Fibroblast of skin of right biceps (primary cell): ENCODE measurements around the gene MDFI.
A peak's percentile ranks its signal among the peaks of the same experiment; 100 is the strongest.

Experiments used
- DNase-seq: peaks from one replicate; pipeline ENCODE4 v3.0.0-alpha.2; 2013

MDFI gene, protein sequence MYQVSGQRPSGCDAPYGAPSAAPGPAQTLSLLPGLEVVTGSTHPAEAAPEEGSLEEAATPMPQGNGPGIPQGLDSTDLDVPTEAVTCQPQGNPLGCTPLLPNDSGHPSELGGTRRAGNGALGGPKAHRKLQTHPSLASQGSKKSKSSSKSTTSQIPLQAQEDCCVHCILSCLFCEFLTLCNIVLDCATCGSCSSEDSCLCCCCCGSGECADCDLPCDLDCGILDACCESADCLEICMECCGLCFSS

DNA sequence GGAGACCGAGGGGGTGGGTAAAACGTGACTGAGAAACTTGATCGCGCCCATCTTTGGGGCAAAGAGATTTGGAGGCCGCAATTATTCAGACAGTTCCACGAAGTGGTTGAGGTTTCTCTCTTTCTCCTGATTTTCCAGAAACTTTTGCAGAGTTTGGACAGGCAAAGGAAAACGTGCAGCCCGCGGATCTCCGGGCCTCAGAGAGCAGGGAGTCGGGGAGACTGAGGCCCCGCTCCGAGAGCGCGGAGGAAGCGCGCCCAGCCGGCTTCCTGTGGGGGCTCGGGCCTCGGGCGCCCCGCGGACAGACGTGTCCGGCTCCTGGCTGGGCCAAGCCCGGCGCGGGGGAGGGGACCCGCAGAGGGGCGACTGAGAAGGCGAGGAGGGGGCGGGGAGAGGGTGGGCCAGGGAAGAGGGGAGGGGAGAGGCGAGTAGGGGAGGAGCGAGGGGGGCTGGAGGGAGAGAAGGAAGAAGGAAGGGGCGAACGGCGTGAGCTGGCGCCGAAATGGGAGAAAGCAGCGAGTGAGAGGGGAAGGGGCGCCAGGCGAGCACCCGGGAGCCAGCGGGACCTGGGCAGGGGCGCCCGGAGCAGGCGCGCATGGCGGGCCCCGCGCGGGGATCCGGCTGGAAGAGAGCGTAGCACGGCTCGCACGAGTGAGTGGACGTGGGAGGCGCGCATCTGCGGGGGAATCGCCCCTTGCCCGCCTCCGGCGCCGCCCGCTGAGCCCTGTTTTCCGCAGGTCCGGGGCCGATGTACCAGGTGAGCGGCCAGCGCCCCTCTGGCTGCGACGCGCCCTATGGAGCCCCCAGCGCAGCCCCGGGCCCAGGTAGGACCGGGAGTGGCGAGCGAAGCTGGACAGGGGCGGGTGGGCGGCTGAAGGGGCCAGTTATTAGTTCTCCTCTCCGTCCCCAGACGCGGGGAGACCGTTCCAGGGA lies at the start of gene MDFI:
Gene MDFI, plus strand, starts transcription at position 467 of the 933 bp plus-strand sequence. Its CDS starts 282 bp downstream, at position 749.
- DNase-seq: peak; percentile 70

DNA sequence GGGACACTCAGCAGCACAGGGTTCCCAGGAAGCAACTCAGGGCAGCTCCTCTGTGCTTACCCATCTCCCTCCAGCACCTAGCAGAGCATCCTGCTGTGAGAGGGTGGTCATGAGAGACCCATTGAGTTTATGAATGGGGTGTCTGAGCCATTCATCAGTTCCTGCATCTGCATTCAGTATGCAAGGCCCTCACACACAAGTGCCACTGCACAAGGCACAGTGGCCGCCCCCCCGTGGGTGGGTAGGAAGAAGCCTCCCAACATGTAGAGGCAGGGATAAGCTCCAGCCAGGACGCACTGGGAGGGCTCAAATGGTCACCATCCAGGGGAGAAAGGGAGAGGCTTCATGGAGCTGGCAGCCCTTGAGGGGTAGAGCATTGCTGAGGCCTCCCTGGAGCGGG lies 49.0 kb upstream of the MDFI start:
- DNase-seq: no peak

DNA sequence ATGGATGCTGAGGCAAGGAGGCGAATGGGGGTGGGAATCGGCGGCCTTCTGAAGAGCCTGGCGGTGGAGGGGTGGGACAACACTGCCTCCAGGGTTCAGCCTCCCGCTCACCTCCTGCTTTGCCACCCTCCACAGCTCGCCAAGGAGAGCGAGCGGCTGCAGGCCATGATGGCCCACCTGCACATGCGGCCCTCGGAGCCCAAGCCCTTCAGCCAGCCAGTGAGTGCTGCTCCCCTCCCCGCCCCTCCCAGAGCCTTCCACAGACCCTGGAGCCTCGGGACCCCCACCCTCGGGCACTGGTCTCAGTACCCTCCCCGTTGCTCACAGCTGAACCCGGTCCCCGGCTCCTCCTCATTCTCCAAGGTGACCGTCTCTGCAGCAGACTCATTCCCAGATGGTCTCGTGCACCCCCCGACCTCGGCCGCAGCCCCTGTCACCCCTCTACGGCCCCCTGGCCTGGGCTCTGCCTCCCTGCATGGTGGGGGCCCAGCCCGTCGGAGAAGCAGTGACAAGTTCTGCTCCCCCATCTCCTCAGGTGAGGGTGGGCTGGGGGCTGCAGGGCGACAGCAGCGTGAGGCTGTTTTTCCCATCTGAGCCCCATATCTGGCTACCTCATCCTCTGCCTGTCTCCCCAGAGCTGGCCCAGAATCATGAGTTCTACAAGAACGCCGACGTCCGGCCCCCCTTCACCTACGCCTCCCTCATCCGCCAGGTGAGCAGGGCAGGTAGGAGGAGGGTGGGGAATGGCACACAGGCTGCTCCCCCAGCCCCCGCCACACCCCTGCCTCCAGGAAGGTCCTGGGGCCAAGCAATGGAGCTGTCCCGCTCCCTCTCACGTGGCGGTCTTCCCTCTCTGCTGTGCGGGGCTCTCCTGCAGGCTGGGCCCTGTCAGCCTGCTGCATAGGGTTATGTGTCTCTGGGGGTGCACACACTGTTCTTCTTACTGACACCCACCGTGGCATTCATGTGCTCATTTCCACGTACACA lies 48.3 kb upstream of the MDFI start:
- DNase-seq: no peak

DNA sequence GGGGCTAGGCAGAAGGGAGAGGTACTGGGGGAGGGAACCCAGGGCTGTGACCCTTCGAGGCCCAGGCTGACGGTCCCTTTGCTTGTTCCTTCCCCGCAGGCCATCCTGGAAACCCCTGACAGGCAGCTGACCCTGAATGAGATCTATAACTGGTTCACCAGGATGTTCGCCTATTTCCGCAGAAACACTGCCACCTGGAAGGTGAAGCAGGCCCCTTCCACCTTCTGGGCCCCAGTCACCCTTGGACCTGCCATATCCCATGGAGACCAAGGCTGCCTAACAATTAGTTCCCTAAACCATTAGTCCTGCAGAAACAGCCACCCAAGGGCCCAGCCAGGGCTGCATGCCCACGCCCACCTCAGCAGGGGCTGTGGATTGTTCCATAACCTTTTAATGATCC lies 47.1 kb upstream of the MDFI start:
- no peak for DNase-seq

DNA sequence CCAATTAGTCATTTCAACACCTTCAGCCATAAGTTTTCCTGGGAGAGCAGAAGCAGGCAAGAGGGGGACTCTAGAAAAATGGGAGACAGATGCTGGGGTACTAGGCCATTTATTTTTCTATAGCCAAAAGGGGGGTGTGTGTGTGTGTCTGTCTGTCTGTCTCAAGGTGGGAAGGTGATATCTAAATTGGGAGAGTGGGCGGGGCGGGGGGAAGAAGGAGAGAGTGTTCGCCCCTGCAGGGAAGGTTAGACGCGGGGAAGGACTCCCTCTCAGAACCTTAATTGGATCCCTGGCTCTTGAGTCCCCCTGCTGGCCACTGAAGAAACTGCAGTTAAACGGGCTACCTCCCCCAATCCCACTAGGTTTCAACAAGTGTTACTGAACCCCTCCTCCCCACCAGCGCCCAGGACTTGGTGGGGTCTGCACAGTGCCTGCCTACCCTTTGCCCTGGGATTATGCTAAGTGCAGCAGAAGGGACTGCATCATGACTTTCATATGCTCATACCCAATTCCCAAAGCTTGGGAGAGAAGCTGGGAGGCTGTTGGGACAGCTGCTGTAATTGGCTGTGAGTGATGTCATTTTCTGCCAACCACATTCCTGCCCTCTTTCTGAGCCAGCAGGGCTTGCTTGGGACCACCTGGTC lies 46.3 kb upstream of the MDFI start:
- peak; percentile 61 for DNase-seq

DNA sequence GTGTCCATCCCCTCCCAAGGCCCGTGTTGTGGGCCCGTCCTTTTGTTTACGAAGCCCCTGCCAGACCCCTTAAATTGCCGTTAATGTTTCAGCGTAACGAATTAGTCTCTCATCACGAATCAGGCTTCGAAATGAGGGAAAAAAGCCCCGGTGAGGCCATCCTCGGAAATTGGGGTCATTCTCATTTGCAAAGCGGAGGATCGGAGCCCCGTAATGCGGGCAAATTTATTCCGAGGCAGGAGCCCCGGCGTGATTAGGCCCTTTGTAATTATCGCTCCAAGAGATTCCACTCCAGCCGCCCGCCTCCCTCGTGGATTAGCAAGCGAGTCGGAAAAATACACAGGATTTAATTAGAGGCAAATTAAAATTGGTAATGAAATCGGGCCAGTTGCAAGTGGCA lies 44.9 kb upstream of the MDFI start:
- DNase-seq: no peak

DNA sequence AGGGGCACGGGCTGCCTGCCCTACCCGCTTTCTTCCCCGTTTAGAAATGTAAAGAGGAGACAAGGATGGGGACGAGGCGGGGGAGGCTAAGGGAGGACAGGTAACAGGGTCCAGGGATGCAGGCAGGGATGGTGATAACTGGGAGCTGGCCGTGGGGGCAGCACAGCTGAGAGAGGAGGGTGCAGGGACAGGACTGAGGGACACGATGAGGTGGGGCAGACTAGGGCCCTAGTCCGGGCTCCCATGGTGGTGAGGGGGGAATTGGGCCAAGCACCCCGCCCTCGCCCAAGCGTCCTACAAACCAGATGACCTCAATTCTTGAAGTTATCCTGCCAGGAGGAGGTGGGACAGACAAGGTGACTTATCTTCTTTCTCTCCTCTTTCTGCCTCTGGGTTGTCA lies 44.4 kb upstream of the MDFI start:
- no peak for DNase-seq

DNA sequence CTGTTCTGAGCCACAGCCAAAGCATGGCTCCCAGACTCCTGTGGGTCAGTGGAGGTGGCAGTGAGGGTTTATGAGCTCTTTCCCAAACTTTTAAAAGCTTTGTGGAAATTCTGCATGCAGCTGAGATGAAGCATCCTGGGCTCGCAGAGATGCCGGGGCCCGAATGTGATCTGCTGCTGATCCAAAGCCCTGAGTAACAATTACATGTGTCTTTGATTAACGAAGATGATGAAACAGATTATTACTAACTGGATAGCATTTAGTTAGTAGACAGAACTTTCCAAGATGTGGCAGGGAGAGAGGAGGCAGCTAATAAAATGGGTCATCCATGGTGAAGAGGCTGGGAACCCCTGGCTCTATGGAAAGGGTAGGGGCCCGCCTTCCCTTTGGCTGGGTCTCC lies 43.9 kb upstream of the MDFI start:
- peak; percentile 78 for DNase-seq

DNA sequence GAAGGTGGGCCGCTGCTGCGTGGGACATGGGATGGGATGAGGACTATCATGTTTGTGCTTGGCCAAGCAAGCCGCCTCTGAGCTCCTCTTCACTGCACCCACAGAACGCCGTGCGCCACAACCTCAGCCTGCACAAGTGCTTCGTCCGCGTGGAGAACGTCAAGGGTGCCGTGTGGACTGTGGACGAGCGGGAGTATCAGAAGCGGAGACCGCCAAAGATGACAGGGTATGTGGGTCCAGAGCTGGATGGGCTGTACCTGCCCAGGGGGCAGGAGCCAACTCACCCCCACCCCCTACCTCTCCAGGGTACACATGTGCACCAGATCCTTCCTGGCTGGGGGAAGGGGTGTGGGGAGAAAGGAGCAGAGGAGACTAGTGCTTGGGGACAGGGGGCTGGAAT lies 43.5 kb upstream of the MDFI start:
- DNase-seq: no peak

DNA sequence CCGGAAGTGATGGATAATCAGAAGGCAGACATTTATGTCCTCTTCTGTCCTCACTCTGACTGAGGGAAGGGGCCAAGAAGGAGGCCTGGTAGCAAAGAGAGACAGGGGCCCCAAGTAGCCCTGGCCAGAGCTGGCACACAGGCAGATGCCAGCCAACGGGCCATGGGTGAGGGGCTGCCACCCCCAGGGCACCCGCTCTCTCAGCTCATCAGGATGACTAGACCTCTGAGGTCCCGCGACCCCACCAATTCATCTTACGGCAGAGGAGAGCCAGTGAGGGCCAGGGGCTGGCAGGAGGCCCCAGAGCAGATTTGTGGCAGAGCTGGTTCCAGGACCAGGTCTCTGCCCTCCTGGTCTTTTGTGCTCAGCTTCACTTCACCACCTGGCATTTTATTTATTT lies 43.1 kb upstream of the MDFI start:
- no peak for DNase-seq

DNA sequence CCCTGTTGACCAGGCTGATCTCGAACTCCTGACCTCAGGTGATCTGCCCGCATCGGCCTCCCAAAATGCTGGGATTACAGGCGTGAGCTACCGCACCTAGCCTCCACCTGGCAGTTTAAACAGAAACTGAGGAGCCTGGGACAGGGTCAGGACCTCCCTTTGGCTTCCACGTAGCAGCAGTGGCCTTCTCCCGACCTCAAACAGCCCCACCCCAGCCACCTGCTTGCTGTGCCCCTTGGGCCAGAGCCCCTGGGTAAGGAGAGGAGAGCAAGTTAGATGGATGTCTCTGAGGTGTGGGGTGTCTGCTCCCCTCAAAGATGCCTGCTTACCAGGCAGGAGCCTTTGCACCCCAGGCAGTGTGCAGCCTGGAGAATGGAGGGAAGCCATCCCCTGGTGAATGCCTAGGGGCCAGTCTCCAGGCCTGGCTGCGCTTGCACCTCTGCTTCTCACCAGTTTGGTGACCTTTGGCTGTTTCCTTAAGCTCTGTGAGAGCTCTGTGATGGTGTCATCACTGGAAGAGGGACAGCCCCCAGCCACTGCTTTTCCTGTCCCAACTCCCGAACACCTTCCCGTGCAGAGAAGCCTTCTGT lies 42.1 kb upstream of the MDFI start:
- DNase-seq: no peak

DNA sequence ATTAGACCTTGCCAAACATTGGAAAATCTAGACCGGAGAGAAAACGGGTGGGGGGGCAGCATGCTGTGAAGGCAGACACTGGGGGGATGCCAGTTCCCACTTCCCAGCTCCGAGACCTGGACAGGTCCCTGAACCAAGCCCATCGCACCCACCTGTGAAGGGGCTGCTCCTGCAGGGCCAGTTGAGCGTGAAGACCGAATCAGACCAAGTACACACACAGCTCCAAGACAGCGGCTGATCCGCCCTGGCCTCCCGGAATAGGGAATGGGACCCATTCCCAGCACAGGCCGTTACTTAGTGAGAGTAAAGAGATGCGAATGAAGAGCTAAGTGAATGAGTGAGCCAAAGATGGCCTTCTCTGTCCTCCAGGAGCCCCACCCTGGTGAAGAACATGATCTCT lies 41.5 kb upstream of the MDFI start:
- DNase-seq: no peak

DNA sequence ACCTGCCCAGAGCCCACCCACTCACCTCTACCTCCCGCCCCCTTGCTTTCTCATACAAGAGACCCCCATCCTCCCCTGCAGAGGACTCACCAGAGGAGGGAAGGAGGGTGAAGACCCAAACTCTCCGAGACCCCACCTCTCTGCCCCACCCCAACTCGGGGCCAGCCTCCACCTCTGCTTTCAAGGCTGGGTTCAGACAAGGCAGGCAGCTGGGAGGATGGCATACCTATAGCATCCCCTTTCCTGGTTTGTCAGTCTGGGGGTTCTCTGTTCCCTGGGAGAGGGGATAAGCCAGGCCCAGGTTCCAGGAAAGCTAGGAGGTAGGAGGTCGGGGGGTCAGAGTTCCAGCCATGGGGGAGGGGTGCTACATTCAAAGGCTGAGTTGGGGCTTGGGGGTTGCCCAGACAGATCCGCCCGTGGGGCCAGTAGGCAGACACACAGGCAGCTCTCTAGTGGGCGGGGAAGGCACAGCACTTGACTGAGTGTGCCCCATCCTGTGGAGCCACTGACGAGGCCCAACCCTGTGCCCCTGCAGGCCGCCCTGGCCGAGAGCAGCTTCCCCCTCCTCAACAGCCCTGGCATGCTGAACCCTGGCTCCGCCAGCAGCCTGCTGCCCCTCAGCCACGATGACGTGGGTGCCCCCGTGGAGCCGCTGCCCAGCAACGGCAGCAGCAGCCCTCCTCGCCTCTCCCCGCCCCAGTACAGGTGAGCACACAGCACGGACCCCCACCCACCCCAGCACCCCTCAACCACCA lies 40.8 kb upstream of the MDFI start:
- DNase-seq: no peak

DNA sequence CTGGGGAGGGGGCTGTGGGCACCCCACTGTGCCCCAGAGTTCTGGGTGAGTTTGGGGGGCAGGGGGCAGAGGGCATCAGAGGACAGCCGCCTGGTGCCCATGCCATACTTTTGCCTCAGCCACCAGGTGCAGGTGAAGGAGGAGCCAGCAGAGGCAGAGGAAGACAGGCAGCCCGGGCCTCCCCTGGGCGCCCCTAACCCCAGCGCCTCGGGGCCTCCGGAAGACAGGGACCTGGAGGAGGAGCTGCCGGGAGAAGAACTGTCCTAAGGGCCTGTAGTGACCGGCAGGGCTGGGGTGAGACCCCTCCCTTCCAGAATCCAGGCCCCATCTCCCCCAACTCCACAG lies 39.6 kb upstream of the MDFI start:
- DNase-seq: no peak

DNA sequence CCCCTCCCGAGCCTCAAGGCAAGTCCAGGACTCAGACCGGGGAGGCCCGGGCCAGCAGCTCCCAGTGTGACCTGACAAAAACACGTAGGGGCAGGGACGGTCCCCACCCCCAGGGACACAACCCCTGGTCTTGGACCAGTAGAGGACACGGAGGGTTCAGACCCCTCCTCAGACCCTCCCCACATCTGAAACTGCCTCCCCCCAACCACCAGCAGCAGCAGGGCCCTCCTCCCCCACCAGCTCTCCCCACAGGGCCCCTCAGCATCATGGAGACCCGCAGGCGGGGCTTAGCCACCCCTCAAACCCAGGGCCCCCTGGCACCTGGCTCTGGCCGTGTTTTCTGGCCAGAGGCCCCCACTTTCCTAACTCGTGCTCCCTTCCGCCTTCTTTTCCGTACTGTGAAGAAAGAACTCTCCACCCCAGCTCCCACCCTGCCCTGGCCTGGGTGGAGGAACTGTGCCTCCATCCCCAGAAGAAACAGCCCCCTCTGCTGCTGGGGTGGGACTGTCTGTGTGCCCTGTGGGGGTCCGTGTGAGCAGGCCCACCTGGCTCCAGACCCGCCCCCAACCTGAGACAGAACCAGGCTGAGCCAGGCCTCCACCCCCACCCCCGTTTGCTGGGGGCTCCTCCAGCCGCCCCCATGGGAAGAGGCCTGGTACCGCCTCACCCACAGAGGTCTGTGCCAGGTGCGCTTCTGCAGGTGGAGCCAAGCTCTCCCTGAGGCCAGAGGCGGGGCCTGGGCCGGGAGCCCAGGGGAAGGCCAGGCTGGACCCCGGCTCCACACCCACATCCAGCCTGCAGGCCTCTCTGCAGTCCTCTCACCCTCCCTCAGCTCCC lies 39.0 kb upstream of the MDFI start:
- DNase-seq: no peak

DNA sequence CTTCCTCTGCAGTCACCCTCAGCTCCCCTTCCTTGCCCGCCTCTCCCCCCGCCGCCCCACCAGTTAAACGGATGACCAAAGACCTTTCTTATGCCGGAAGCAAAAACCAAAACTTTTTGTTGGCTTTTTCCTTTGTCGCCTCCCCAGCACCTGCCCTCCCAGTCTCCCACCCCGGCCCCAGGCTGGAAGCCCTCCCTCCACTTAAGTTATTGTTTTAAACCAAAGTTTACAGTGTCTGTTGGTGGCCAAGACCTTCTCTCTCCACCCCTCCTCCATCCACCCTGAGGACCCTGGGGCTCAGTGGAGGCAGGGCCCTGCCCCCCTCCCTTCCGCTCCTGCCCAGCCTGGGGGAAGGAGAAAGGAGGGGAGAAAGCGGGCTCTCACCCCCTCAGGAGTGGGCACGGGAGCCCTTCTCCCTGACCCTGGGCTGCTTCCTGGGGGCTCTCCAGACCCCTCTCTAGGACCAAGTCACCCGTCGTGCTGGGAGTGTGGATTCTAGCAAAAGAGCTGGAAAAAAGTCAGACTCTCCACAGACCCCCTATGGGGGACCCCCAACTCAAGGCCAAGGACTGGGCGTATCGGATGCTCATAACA lies 38.3 kb upstream of the MDFI start:
- no peak for DNase-seq

DNA sequence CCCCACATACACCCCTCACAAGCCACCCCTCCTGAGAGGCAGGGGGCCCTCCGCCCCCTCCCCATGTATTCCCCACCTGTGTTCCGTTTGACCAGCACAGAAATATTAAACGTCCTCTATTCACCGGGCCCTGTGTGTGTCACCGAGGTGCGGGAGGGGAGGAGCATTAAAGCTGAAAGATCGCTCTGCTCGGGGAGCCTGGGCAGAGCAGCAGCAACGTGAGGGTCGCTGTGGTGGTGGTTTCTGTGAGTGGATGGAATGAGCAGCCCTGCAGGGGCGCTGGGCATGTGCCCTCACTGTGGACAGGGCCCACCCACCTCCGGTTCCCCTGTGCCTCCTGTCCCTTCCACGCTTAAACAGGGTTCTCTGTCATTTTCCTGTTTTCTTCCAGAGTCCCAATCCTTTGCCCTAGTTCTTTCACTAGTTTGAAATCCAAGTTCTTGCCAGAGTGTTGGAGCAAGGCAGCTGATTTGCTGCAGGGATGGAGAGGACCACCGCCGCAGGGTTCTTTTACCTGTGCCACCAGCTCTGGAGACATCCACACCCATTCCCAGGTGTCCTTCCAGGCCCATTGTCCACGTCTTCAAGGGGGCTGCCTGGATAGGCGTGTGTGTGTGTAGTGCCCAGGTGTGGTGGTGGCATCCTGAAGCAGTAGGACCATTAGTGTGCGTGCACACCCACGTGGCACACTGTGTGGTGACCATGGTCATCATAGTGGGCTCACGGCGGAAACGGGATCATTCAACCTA lies 37.6 kb upstream of the MDFI start:
- no peak for DNase-seq

DNA sequence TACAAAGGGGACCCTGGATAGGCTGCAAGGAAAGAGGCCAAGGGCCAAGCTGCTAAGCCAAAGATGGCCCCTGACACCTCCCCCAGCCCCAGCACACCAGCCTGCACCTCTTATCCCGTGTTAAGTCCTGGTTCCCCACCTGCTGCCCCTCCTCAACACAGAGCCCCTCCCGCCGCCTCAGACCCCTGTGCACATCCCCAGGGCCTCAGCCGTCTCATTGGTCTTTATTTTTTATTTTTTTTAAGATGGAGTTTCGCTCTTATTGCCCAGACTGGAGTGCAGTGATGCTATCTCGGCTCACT lies 37.1 kb upstream of the MDFI start:
- no peak for DNase-seq

DNA sequence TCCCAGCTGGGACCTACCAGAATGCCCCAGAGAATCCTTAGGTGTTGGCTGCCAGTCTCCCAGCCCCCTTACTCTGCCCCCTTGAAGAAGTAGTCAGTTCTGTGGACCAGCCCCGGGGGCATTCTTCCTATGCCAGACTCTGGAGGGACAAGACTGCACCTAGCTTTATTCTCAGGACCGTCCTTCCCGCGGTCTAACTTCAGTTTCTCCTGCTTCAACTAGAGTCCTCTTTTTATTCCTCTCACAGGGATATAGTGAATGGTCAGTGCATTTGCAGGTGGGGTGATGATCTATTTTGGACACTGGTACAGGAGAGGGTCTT lies 35.9 kb upstream of the MDFI start:
- no peak for DNase-seq
